HG02943 (cell line): ENCODE data around the gene LCN9.
"Not testable (repeated sequence)": the region's sequence is repeated elsewhere in the genome, so short reads cannot be mapped to it uniquely, and the experiment has no call there.

Source experiments
- ATAC-seq: cut with Tn5 transposase; IDR thresholded peaks from one replicate; pipeline ENCODE4 v1.9.1; 2021; ENCODE audit warnings: mild to moderate bottlenecking, low read depth, moderate library complexity; ENCODE audit not compliant: unreplicated experiment

Gene LCN9

GRCh38 chr9:135644631-135645218 lies 18.4 kb upstream of the LCN9 start:
- ATAC-seq: no peak

- no peak for ATAC-seq
Measured at GRCh38 chr9:135647884-135648283, 15.2 kb upstream of the LCN9 start.

GRCh38 chr9:135648494-135649410 lies 14.4 kb upstream of the LCN9 start:
- ATAC-seq: no peak

GRCh38 chr9:135649508-135649907 lies 13.6 kb upstream of the LCN9 start:
- no peak for ATAC-seq

- ATAC-seq: no peak
Measured at GRCh38 chr9:135650408-135650807, 12.7 kb upstream of the LCN9 start.

- ATAC-seq: no peak
Measured at GRCh38 chr9:135655317-135655716, 7.8 kb upstream of the LCN9 start.

- ATAC-seq: no peak
Measured at GRCh38 chr9:135657416-135657815, 5.7 kb upstream of the LCN9 start.

GRCh38 chr9:135659252-135659651 lies 3.9 kb upstream of the LCN9 start:
- no peak for ATAC-seq

- ATAC-seq: no peak
Measured at GRCh38 chr9:135660407-135660806, 2.7 kb upstream of the LCN9 start.

- ATAC-seq: no peak
Measured at GRCh38 chr9:135661816-135662560, 1.1 kb upstream of the LCN9 start.

GRCh38 chr9:135663451-135663770 lies 302 bp downstream of the LCN9 start:
- no peak for ATAC-seq

- ATAC-seq: no peak
Measured at GRCh38 chr9:135663857-135664256, 748 bp downstream of the LCN9 start.

- no peak for ATAC-seq
Measured at GRCh38 chr9:135664266-135664665, 1.2 kb downstream of the LCN9 start.

- no peak for ATAC-seq
Measured at GRCh38 chr9:135664801-135665794, 2.0 kb downstream of the LCN9 start.

- no peak for ATAC-seq
Measured at GRCh38 chr9:135665795-135666189, 2.7 kb downstream of the LCN9 start.

- no peak for ATAC-seq
Measured at GRCh38 chr9:135666534-135667462, 3.7 kb downstream of the LCN9 start.

- ATAC-seq: no peak
Measured at GRCh38 chr9:135667463-135668001, 4.4 kb downstream of the LCN9 start.

- ATAC-seq: not testable (repeated sequence)
Measured at GRCh38 chr9:135669018-135669417, 5.9 kb downstream of the LCN9 start.
